ENCODE data around the gene KCTD12. TPM values are rescaled to one million over a fixed set of nuclear protein-coding genes. Genes with fewer than 3 reads are reported as not detected.

The KCTD12 gene
- polyA plus RNA-seq, 4 donors: 99.2 to 121 (median 109) TPM

Other genes starting within 250 kb of the KCTD12 start
- not detected for gene ACOD1, start 62.1 kb upstream of the KCTD12 start, polyA plus RNA-seq (ENCODE audit: insufficient read length in 4 of 4)
- gene CLN5, start 105.7 kb upstream of the KCTD12 start, polyA plus RNA-seq (ENCODE audit: insufficient read length in 4 of 4): 10 to 100 TPM; 44.6 to 61.2 (median 52.0) TPM
- gene FBXL3, start 140.8 kb upstream of the KCTD12 start, polyA plus RNA-seq (ENCODE audit: insufficient read length in 4 of 4): 10 to 100 TPM; 57.6 to 77.8 (median 71.6) TPM

Data from right renal pelvis (tissue), 4 donors.